Endothelial cell of umbilical vein (primary cell): ENCODE measurements around the gene PARP12. TPM values are rescaled to one million over a fixed set of nuclear protein-coding genes. Genes with fewer than 3 reads are reported as not detected.

ENCODE experiments used
- BruUV-seq: library from RNA; stranded (reverse); fragments of 400-500 nt; replicated peaks from 2 replicates; lab custom pipeline; 2021; lab: Mats Ljungman, UMichigan
- CTCF ChIA-PET: fragments of 300-600, 350-600 bp; sonication (Branson Sonifier 250); formaldehyde crosslinking; loops from one replicate; lab custom pipeline; 2021; ENCODE audit warnings: antibody characterized with exemption, inconsistent platforms; lab: Charles Lee
- POLR2A ChIA-PET: fragments of 300-600, 350-600 bp; sonication (Branson Sonifier 250); formaldehyde crosslinking; loops from one replicate; lab custom pipeline; 2021; ENCODE audit warnings: antibody characterized with exemption, inconsistent platforms; lab: Charles Lee
- DNase-seq: peaks from one replicate; pipeline ENCODE4 v3.0.0-alpha.2; 2011; ENCODE audit warnings: low read depth, low spot score
- FAIRE-seq: peaks from 2 replicates; lab custom pipeline; 2011; peaks lifted over from hg19 to GRCh38; lab: Jason Lieb, UNC
- H2AFZ ChIP-seq: 2 replicates; pipeline ENCODE4 v1.6.0; 2012; ENCODE audit warnings: low read depth, low read length, control low read depth, inconsistent platforms
- H3K27ac ChIP-seq: 2 replicates; pipeline ENCODE4 v1.5.1; 2011; ENCODE audit warnings: low read depth, mild to moderate bottlenecking, control low read depth, low read length, moderate library complexity; ENCODE audit not compliant: insufficient read depth
- H3K27me3 ChIP-seq, 2 experiments: 2 replicates each; pipeline versions ENCODE4 v1.6.0 to v1.6.1; 2011; ENCODE audit warnings: low read length in 2 of 2, mixed read lengths in 1 of 2; ENCODE audit not compliant: control insufficient read depth in 2 of 2, insufficient read depth in 2 of 2
- H3K36me3 ChIP-seq, 2 experiments: 2 replicates in 1 of 2; 3 replicates in 1 of 2; pipeline ENCODE4 v1.5.1; 2011; ENCODE audit warnings: low read length in 2 of 2, mild to moderate bottlenecking in 1 of 2, moderate library complexity in 1 of 2; ENCODE audit not compliant: control insufficient read depth in 2 of 2, insufficient read depth in 2 of 2; ENCODE audit errors: extremely low read depth in 1 of 2
- H3K4me1 ChIP-seq: 3 replicates; pipeline ENCODE4 v1.5.1; 2011; ENCODE audit warnings: mild to moderate bottlenecking, low read length; ENCODE audit not compliant: control insufficient read depth, insufficient read depth; ENCODE audit errors: extremely low read depth
- H3K4me2 ChIP-seq: 2 replicates; pipeline ENCODE4 v1.6.1; 2011; ENCODE audit warnings: low read length, control low read depth, mixed read lengths; ENCODE audit not compliant: insufficient read depth
- H3K4me3 ChIP-seq, 3 experiments: fragments of 200-600 bp in 1 of 3; sonication (generic), shearing (Covaris generic) in 1 of 3; replicated peaks in 1 of 3; 2 replicates each; pipeline ENCODE4 v1.5.1; 2011 to 2016; ENCODE audit warnings: control low read depth in 3 of 3, low read length in 3 of 3, mild to moderate bottlenecking in 2 of 3, inconsistent platforms in 1 of 3, low read depth in 1 of 3, moderate library complexity in 1 of 3; ENCODE audit not compliant: insufficient read depth in 1 of 3
- H3K79me2 ChIP-seq: 2 replicates; pipeline ENCODE4 v1.6.0; 2012; ENCODE audit warnings: low read length, inconsistent platforms; ENCODE audit not compliant: control insufficient read depth, insufficient read depth
- H3K9ac ChIP-seq: replicated peaks from 2 replicates; pipeline ENCODE3; 2011; ENCODE audit warnings: low read length, control low read depth; ENCODE audit not compliant: insufficient read depth; ENCODE audit errors: extremely low read depth
- H3K9me1 ChIP-seq: replicated peaks from 3 replicates; pipeline ENCODE4 v1.6.0; 2011; ENCODE audit warnings: mild to moderate bottlenecking, low read length; ENCODE audit not compliant: control insufficient read depth, insufficient read depth; ENCODE audit errors: extremely low read depth
- H3K9me3 ChIP-seq: replicated peaks from 2 replicates; pipeline ENCODE4 v1.5.1; 2012; ENCODE audit warnings: low read length, inconsistent platforms; ENCODE audit not compliant: control insufficient read depth, insufficient read depth
- H4K20me1 ChIP-seq: replicated peaks from 2 replicates; pipeline ENCODE3; 2011; ENCODE audit warnings: mild to moderate bottlenecking, low read length; ENCODE audit not compliant: control insufficient read depth, insufficient read depth; ENCODE audit errors: extremely low read depth
- CTCF ChIP-seq, 2 donors: IDR thresholded peaks; 1 replicate in 1 of 2; 2 replicates in 1 of 2; pipeline ENCODE4 v1.5.1; 2011; ENCODE audit warnings: low read length in 2 of 2, mild to moderate bottlenecking in 2 of 2, moderate library complexity in 2 of 2, control low read depth in 1 of 2, inconsistent platforms in 1 of 2, low read depth in 1 of 2; ENCODE audit not compliant: insufficient read depth in 1 of 2; ENCODE audit errors: extremely low read depth in 1 of 2
- EZH2 ChIP-seq: IDR thresholded peaks from 2 replicates; pipeline ENCODE4 v1.6.1; 2012; ENCODE audit warnings: borderline replicate concordance, low read depth, mild to moderate bottlenecking, moderate library complexity, low read length, inconsistent platforms; ENCODE audit not compliant: severe bottlenecking
- FOS ChIP-seq: IDR thresholded peaks from 2 replicates; pipeline ENCODE4 v1.6.1; 2011; ENCODE audit warnings: mild to moderate bottlenecking, low read length, moderate library complexity, borderline replicate concordance; ENCODE audit not compliant: insufficient read depth
- GATA2 ChIP-seq: IDR thresholded peaks from 2 replicates; pipeline ENCODE4 v1.7.0; 2011; ENCODE audit warnings: low read depth, mild to moderate bottlenecking, moderate library complexity, mixed read lengths, low read length; ENCODE audit not compliant: insufficient read length, insufficient read depth
- JUN ChIP-seq: IDR thresholded peaks from 2 replicates; pipeline ENCODE4 v1.6.1; 2011; ENCODE audit warnings: borderline replicate concordance, low read depth; ENCODE audit not compliant: insufficient read length, insufficient read depth
- MAX ChIP-seq: IDR thresholded peaks from 2 replicates; pipeline ENCODE4 v1.6.1; 2011; ENCODE audit not compliant: insufficient read depth, insufficient read length
- MYC ChIP-seq: IDR thresholded peaks from one replicate; pipeline ENCODE4 v1.6.1; 2011; ENCODE audit warnings: mild to moderate bottlenecking, low read depth, low read length
- POLR2A ChIP-seq: IDR thresholded peaks from 2 replicates; pipeline ENCODE4 v1.6.1; 2012; ENCODE audit warnings: low read depth, mild to moderate bottlenecking, control low read depth, low read length
- POLR2AphosphoS5 ChIP-seq: IDR thresholded peaks from 2 replicates; pipeline ENCODE4 v1.6.1; 2012; ENCODE audit warnings: low read depth, mild to moderate bottlenecking, control low read depth, low read length, moderate library complexity; ENCODE audit not compliant: insufficient read depth
- dilution Hi-C: fragments of 300-500 bp; cut with MboI; formaldehyde crosslinking; loops from one replicate; pipeline ENCODE4 v1.15.0; 2019; ENCODE audit warnings: low sequenced_read_pairs; ENCODE audit not compliant: extremely low pct_ligation_motif_present
- intact Hi-C: fragments of 100-400 bp; cut with micrococcal nuclease; formaldehyde crosslinking; loops from one replicate; pipeline ENCODE4 v1.10.0; 2022
- polyA plus RNA-seq, 4 experiments: library from polyadenylated mRNA; depleted of rRNA in 3 of 4; stranded (reverse) in 3 of 4; unstranded in 1 of 4; fragments of >200 nt; gene quantifications; 2 replicates each; pipeline versions ENCODE4 v1.2.1 to v1.2.3, GENCODE V29; 2011 to 2012; ENCODE audit warnings: missing spikeins in 1 of 4
- total RNA-seq: library from RNA; stranded (reverse); gene quantifications from 2 replicates; pipeline ENCODE4 v1.2.3, GENCODE V29; 2021

The PARP12 gene
- total and polyA plus RNA-seq, 2 donors (not counting 3 experiments of a cell fraction or from before 2014, with no cell fraction given): 65.4 to 83.2 TPM

GRCh38 chr7:140019172-140019571 lies 43.6 kb downstream of the PARP12 start:
- H3K27ac ChIP-seq: no peak overlapping the region
- H3K9me1 ChIP-seq: no peaks in the 10 kb centered on the region
- TF ChIP-seq MYC (no peak), GATA2 (no peak), CTCF (IDR thresholded peaks at IDR 0.05; ENCODE audit: extremely low read depth in 1 of 2, insufficient read depth in 1 of 2, low read depth in 1 of 2, low read length in 2 of 2) (no peak), JUN (no peak), FOS (no peak), POLR2A (no peak), MAX (no peak), POLR2AphosphoS5 (no peak), EZH2 (no peak)
- H3K4me3 ChIP-seq: no peak overlapping the region
- FAIRE-seq: no peak
- no TSS peak for BruUV-seq
- H3K36me3 ChIP-seq: peaks cover 3 to 5% of the 10 kb centered on the region in 2 experiments
- no peaks in the 10 kb centered on the region for H3K79me2 ChIP-seq
- H3K27me3 ChIP-seq: no peaks in the 10 kb centered on the region
- H3K4me2 ChIP-seq: no peak overlapping the region
- peaks cover 8% of the 10 kb centered on the region for H3K4me1 ChIP-seq
- POLR2A ChIA-PET: no interaction called here
- DNase-seq: no peak
- dilution Hi-C loops (loop anchor here (25.0 kb wide), 1 partner anchor 407 kb away; no protein-coding TSS in a partner anchor), intact Hi-C loops (no loop called here)
- CTCF ChIA-PET: interaction anchor here (0.7 to 3.1 kb wide), 5 partner anchors 13 to 91 kb away, joined by 3 to 14 read pairs (median 4); no protein-coding TSS in a partner anchor
- H3K9ac ChIP-seq: no peak overlapping the region
- no peaks in the 10 kb centered on the region for H4K20me1 ChIP-seq
- no peak overlapping the region for H2AFZ ChIP-seq
- H3K9me3 ChIP-seq: no peaks in the 10 kb centered on the region
